ENCODE data around the gene CTPS2. TPM values are rescaled to one million over a fixed set of nuclear protein-coding genes. Genes with fewer than 3 reads are reported as not detected.
"Not testable (repeated sequence)": the region's sequence is repeated elsewhere in the genome, so short reads cannot be mapped to it uniquely, and the experiment has no call there.

CTPS2 gene
- total RNA-seq, 1 donor from 2014 or later, result 4.9 TPM

DNA sequence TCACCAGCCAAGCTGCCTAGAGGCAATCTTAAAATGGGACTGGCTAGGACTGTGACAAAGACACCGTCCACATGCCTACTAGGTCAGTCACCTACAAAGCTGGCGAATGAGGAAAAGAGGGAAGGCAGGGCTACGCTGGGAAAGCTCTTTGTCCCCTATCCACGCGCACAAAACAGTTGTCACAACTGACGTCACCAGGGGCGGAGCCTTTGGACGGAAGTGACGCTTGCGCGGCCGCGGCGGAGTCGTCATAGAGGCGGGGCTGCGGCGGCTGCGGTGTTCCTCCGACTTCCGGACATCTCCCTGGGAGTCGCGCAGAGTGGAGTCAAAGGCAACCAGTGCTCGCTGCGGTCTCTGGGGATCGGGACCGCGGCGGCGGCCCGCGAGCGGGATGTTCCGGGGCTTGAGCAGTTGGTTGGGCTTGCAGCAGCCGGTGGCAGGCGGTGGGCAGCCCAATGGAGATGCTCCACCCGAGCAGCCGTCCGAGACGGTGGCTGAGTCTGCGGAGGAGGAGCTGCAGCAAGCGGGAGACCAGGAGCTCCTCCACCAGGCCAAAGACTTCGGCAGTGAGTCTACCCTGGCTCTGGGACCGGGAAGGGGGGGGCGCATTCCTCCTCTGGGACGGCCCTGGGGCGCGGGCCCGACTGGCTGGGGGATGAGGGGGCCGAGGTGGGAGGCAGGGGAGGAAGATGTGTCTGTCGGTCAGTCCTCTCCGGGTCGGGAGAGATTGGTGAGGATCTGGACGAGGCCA lies 7.0 kb upstream of the CTPS2 start, which contains the start of gene SYAP1:
TSS of gene SYAP1 (plus strand) at position 279 of the 751 bp plus-strand sequence. CDS start at position 392, 113 bp downstream.
- intact Hi-C loops (cut with micrococcal nuclease), result no loop called here
- Histone ChIP-seq H3K4me1 (peaks cover 24% of the 10 kb centered on the region), H3K4me3 (peak within 1 kb of the TSS; percentile 76), H3K9me3 (replicated peaks) (no peaks in the 10 kb centered on the region), H3K36me3 (no peaks in the 10 kb centered on the region), H3K27ac (replicated peaks) (peak within 1 kb of the TSS; percentile 92), H3K27me3 (ENCODE audit: low read depth) (no peaks in the 10 kb centered on the region)
- TF ChIP-seq, protein P1, sequence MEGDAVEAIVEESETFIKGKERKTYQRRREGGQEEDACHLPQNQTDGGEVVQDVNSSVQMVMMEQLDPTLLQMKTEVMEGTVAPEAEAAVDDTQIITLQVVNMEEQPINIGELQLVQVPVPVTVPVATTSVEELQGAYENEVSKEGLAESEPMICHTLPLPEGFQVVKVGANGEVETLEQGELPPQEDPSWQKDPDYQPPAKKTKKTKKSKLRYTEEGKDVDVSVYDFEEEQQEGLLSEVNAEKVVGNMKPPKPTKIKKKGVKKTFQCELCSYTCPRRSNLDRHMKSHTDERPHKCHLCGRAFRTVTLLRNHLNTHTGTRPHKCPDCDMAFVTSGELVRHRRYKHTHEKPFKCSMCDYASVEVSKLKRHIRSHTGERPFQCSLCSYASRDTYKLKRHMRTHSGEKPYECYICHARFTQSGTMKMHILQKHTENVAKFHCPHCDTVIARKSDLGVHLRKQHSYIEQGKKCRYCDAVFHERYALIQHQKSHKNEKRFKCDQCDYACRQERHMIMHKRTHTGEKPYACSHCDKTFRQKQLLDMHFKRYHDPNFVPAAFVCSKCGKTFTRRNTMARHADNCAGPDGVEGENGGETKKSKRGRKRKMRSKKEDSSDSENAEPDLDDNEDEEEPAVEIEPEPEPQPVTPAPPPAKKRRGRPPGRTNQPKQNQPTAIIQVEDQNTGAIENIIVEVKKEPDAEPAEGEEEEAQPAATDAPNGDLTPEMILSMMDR (IDR thresholded peaks at IDR 0.05; ENCODE audit: borderline replicate concordance), result no peak
- peak; percentile 90 for DNase-seq

DNA sequence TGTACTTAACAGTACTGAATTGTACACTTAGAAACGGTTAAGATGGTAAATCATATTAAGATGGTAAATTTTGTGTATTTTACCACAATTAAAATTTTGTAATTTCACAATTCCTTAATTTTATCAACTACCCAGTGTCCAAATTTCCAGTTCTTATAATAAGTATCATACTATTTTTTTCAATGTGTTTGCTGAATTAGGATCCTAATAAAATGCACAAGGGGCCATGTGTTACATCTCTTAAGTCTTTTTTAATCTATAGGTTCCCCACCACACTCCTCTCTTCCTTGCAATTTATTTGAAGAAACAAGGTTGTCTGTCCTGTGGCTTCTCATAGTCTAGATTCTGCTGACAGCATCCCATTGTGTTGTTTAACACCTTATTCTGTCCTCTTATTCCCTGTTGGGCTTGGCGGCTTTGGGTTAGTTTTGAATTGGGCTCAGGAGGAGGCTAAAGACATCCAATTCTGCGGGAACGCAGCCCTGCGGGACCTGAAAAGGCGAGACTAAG lies 6.4 kb upstream of the CTPS2 start:
- TF ChIP-seq, protein P1 (IDR thresholded peaks at IDR 0.05; ENCODE audit: borderline replicate concordance), result no peak
- intact Hi-C loops (cut with micrococcal nuclease), result no loop called here

DNA sequence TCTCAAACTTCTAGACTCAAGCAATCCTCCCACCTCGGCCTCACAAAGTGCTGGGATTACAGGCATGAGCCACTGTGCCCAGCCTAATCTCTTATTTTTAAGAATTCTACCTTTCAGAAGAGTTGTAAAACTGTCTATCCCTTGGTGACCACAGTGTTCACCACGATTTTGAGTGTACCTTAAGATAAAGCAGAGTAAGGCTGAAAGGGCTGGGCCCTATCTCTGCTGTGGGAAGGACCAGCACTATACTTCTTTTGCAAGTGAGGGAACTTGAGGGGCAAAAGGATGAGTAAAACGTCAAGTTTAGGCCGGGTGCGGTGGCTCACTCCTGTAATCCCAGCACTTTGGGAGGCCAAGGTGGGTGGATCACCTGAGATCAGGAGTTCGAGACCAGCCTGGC lies 4.0 kb upstream of the CTPS2 start:
- H3K27me3 ChIP-seq (ENCODE audit: low read depth); H3K9me3 ChIP-seq (replicated peaks); DNase-seq; intact Hi-C loops (cut with micrococcal nuclease); H3K27ac ChIP-seq (replicated peaks); H3K4me3 ChIP-seq; H3K36me3 ChIP-seq: not testable (repeated sequence)
- H3K4me1 ChIP-seq, result peaks cover 18% of the 10 kb centered on the region

More for the DNA sequence above, 6.4 kb upstream of the CTPS2 start:
- DNase-seq, result no peak
- peaks cover 24% of the 10 kb centered on the region for H3K4me1 ChIP-seq
- no peaks in the 10 kb centered on the region for H3K36me3 ChIP-seq
- peak overlapping the region; percentile 92 for H3K27ac ChIP-seq (replicated peaks)
- H3K9me3 ChIP-seq (replicated peaks), result no peaks in the 10 kb centered on the region
- H3K27me3 ChIP-seq (ENCODE audit: low read depth), result no peaks in the 10 kb centered on the region
- H3K4me3 ChIP-seq, result peak overlapping the region; percentile 76

DNA sequence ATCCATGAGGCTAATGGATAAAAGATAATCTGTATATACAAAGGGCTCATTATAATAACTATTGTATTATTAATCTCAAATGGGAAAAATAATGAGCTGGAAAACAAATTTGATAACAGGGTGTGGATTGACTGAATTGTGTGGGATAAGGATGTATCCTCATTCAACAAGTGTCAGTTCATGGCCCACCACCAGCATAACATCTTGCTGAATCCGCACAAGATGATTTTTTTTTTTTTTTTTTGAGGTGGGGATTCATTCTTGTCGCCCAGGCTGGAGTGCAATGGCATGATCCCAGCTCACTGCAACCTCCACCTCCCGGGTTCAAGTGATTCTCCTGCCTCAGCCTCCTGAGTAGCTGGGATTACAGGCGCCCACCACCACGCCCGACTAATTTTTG lies 3.2 kb upstream of the CTPS2 start:
- intact Hi-C loops (cut with micrococcal nuclease); H3K9me3 ChIP-seq (replicated peaks); H3K27me3 ChIP-seq (ENCODE audit: low read depth); H3K27ac ChIP-seq (replicated peaks); H3K4me3 ChIP-seq; H3K36me3 ChIP-seq; DNase-seq; H3K4me1 ChIP-seq: not testable (repeated sequence)

DNA sequence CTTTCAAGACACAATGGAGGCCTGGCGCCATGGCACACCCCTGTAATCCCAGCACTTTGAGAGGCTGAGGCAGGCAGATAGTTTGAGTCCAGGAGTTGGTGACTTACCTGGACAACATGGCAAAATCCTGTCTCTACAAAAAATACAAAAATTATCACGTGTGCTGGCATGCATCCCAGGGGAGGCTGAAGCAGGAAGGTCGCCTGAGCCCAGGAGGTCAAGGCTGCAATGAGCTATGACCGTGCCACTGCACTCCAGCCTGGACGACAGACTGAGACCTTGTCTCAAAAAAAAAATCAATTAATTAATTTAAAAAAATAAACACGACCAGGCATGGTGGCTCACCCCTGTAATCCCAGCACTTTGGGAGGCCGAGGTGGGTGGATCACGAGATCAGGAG lies 2.0 kb upstream of the CTPS2 start:
- intact Hi-C loops (cut with micrococcal nuclease), result no loop called here
- Histone ChIP-seq H3K4me3 (no peak overlapping the region), H3K4me1 (peaks cover 2% of the 10 kb centered on the region), H3K36me3 (no peaks in the 10 kb centered on the region), H3K9me3 (replicated peaks) (no peaks in the 10 kb centered on the region), H3K27me3 (ENCODE audit: low read depth) (no peaks in the 10 kb centered on the region), H3K27ac (replicated peaks) (no peak overlapping the region)
- no peak for DNase-seq
- TF ChIP-seq, protein P1 (IDR thresholded peaks at IDR 0.05; ENCODE audit: borderline replicate concordance), result no peak

DNA sequence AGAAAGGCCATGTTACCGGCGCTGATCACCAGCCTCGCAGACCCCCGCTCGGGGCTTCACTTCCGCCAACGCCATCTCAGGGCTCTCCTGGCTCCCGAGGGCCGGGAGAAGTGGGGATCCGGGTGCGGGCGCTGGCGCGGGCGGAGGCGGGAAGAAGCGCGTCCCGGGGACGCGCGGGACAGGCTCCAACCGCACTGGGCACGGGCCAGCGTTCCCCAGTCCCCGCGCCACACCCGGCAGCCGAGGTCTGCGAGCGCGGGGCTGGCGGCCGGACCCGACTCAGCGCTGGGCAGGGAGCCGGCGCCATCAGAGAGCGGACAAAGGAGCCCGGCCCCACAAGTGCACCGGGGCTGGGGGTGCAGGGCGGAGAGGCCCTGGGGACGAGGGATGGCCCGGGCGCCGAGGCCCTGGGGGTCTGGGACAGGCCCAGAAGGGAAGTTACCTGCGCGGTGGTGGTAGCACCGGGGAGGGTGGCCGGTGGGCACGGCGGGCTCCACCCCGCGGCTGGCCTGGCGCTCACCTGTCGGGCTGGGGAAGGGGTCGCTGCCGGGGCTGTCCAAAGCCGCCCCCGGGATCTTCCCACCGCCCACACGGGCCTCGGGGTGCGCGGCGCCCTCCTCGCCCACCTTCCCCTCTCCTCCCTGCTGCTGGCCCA lies 449 bp downstream of the CTPS2 start:
- TF ChIP-seq, protein P1 (IDR thresholded peaks at IDR 0.05; ENCODE audit: borderline replicate concordance), result no peak
- intact Hi-C loops (cut with micrococcal nuclease), result no loop called here
- peak; percentile 16 for DNase-seq
- Histone ChIP-seq H3K9me3 (replicated peaks) (no peaks in the 10 kb centered on the region), H3K4me1 (peaks cover 2% of the 10 kb centered on the region), H3K36me3 (peaks cover 2% of the 10 kb centered on the region), H3K27me3 (ENCODE audit: low read depth) (no peaks in the 10 kb centered on the region), H3K27ac (replicated peaks) (peak overlapping the region; percentile 83), H3K4me3 (peak overlapping the region; percentile 84)

Measured in left ventricle myocardium inferior (tissue), 1 donor.